ES-I3 (cell line): ENCODE measurements around the gene GDAP1L1.

Experiments
- H3K36me3 ChIP-seq: 2 replicates; pipeline ENCODE4 v1.6.1; 2013; ENCODE audit warnings: mild to moderate bottlenecking, low read length, control low read depth, moderate library complexity; ENCODE audit not compliant: insufficient read depth
- H3K4me1 ChIP-seq: 2 replicates; pipeline ENCODE4 v1.6.1; 2013; ENCODE audit warnings: mild to moderate bottlenecking, control low read depth, low read length; ENCODE audit not compliant: insufficient read depth
- H3K9ac ChIP-seq: 2 replicates; pipeline ENCODE4 v1.6.1; 2013; ENCODE audit warnings: low read depth, mild to moderate bottlenecking, low read length, moderate library complexity
- H3K9me3 ChIP-seq: 2 replicates; pipeline ENCODE4 v1.6.1; 2013; ENCODE audit warnings: mild to moderate bottlenecking, low read length, moderate library complexity; ENCODE audit not compliant: control insufficient read depth, insufficient read depth

Gene GDAP1L1

GRCh38 chr20:44210406-44211176, 36.5 kb upstream of the GDAP1L1 start, which contains the start of gene OSER1:
OSER1 (minus strand) TSS chr20:44210771; CDS start chr20:44206957, 3,814 bp downstream.
- H3K9ac ChIP-seq, result peak within 1 kb of the TSS; percentile 95

GRCh38 chr20:44211177-44212039, 35.7 kb upstream of the GDAP1L1 start:
- Histone ChIP-seq H3K4me1 (peaks cover 5% of the 10 kb centered on the region; the same call in 1 of the 2 replicates), H3K9me3 (no peaks in the 10 kb centered on the region), H3K36me3 (no peaks in the 10 kb centered on the region), H3K9ac (peak overlapping the region; percentile 72)

More at GRCh38 chr20:44210406-44211176, 36.5 kb upstream of the GDAP1L1 start, which contains the start of gene OSER1:
- Histone ChIP-seq H3K36me3 (no peaks in the 10 kb centered on the region; the same call in 1 of the 2 replicates), H3K4me1 (peaks cover 5% of the 10 kb centered on the region; the same call in 1 of the 2 replicates), H3K9me3 (no peaks in the 10 kb centered on the region)

- no peak overlapping the region for H3K9ac ChIP-seq
- no peaks in the 10 kb centered on the region for H3K9me3 ChIP-seq
Measured at GRCh38 chr20:44212792-44213191, 34.3 kb upstream of the GDAP1L1 start.

GRCh38 chr20:44215125-44215524, 32.0 kb upstream of the GDAP1L1 start:
- H3K4me1 ChIP-seq, result peaks cover 17% of the 10 kb centered on the region
- H3K9ac ChIP-seq, result no peak overlapping the region
- no peaks in the 10 kb centered on the region for H3K36me3 ChIP-seq
- no peaks in the 10 kb centered on the region for H3K9me3 ChIP-seq

More at GRCh38 chr20:44212792-44213191, 34.3 kb upstream of the GDAP1L1 start:
- Histone ChIP-seq H3K36me3 (no peaks in the 10 kb centered on the region), H3K4me1 (peaks cover 9% of the 10 kb centered on the region)

- Histone ChIP-seq H3K9ac (no peak overlapping the region), H3K9me3 (no peaks in the 10 kb centered on the region), H3K36me3 (no peaks in the 10 kb centered on the region), H3K4me1 (peaks cover 17% of the 10 kb centered on the region)
Measured at GRCh38 chr20:44217342-44218092, 29.6 kb upstream of the GDAP1L1 start.

- Histone ChIP-seq H3K4me1 (peaks cover 17% of the 10 kb centered on the region), H3K36me3 (no peaks in the 10 kb centered on the region), H3K9me3 (no peaks in the 10 kb centered on the region), H3K9ac (no peak overlapping the region)
Measured at GRCh38 chr20:44218446-44218845, 28.7 kb upstream of the GDAP1L1 start.

- Histone ChIP-seq H3K9ac (no peak overlapping the region), H3K9me3 (no peaks in the 10 kb centered on the region), H3K4me1 (peaks cover 17% of the 10 kb centered on the region; the same call in 1 of the 2 replicates), H3K36me3 (no peaks in the 10 kb centered on the region)
Measured at GRCh38 chr20:44219170-44219730, 27.9 kb upstream of the GDAP1L1 start.

- Histone ChIP-seq H3K36me3 (no peaks in the 10 kb centered on the region), H3K4me1 (peaks cover 17% of the 10 kb centered on the region; the same call in 1 of the 2 replicates), H3K9ac (no peak overlapping the region), H3K9me3 (no peaks in the 10 kb centered on the region)
Measured at GRCh38 chr20:44219791-44220190, 27.3 kb upstream of the GDAP1L1 start.

- Histone ChIP-seq H3K9me3 (no peaks in the 10 kb centered on the region), H3K9ac (no peak overlapping the region), H3K4me1 (peaks cover 17% of the 10 kb centered on the region; the same call in 1 of the 2 replicates), H3K36me3 (no peaks in the 10 kb centered on the region)
Measured at GRCh38 chr20:44221368-44221954, 25.6 kb upstream of the GDAP1L1 start.

- Histone ChIP-seq H3K9me3 (no peaks in the 10 kb centered on the region), H3K9ac (no peak overlapping the region), H3K4me1 (peaks cover 17% of the 10 kb centered on the region; the same call in 1 of the 2 replicates), H3K36me3 (no peaks in the 10 kb centered on the region)
Measured at GRCh38 chr20:44222027-44222426, 25.1 kb upstream of the GDAP1L1 start.

- H3K9me3 ChIP-seq, result no peaks in the 10 kb centered on the region
- no peak overlapping the region for H3K9ac ChIP-seq
- H3K4me1 ChIP-seq, result peaks cover 13% of the 10 kb centered on the region; the same call in 1 of the 2 replicates
- no peaks in the 10 kb centered on the region for H3K36me3 ChIP-seq
Measured at GRCh38 chr20:44222633-44223368, 24.3 kb upstream of the GDAP1L1 start.

GRCh38 chr20:44223721-44224120, 23.4 kb upstream of the GDAP1L1 start:
- H3K9ac ChIP-seq, result no peak overlapping the region
- H3K9me3 ChIP-seq, result no peaks in the 10 kb centered on the region
- H3K4me1 ChIP-seq, result peaks cover 12% of the 10 kb centered on the region; the same call in 1 of the 2 replicates
- H3K36me3 ChIP-seq, result no peaks in the 10 kb centered on the region

GRCh38 chr20:44224637-44225036, 22.5 kb upstream of the GDAP1L1 start:
- Histone ChIP-seq H3K9me3 (no peaks in the 10 kb centered on the region), H3K9ac (no peak overlapping the region), H3K4me1 (peaks cover 7% of the 10 kb centered on the region; the same call in 1 of the 2 replicates), H3K36me3 (no peaks in the 10 kb centered on the region)
